Stromal cell of bone marrow (primary cell): Measurements from ENCODE around the gene B2M.
"Not testable (repeated sequence)": the region's sequence is repeated elsewhere in the genome, so short reads cannot be mapped to it uniquely, and the experiment has no call there.

Experiments
- DNase-seq: peaks from one replicate; pipeline ENCODE4 v3.0.0-alpha.2; 2012; ENCODE audit warnings: low read depth

B2M gene

GRCh38 chr15:44726136-44726535 is 14.8 kb downstream of the B2M start:
- no peak for DNase-seq

DNA sequence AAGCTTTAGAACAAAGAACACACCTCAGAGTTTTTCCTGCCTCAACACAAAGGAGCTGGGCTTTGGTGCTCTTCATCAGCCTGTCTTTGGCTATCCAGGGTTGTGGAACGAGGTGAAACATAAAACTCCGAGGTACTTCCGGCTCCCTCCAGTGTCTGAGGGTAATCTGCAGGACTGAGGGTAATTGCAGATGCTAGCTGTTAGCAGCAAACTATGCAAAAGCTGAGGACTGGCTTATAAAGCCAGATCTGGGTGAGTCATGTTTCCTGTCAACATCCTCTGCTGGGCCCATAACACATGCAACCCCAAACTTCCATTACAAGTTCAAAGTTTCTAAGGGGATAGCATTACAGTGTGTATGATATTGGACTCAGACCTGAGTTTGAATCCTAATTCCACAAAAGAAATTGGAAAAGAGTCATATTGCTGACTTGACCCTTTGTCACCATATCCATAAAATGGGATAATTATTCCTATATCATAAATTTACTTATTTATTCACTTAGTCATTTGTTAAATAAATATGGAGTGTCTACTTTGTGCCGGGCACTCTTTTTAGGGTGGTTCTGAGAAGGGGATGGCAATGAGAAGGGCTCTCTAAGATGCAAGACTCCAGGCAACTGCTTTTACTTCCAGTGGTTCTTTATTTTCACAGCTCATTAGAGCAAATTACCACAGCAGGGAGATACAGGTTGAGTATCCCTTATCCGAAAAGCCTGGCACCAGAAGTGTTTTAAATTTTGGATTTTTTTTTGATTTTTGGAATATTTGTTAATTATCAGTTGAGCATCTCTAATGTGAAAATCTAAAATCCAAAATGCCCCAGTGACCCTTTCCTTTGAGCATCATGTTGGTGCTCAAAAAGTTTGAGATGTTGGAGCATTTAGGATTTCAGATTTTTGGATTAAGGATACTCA is 15.5 kb downstream of the B2M start:
- DNase-seq = peak; percentile 85

DNA sequence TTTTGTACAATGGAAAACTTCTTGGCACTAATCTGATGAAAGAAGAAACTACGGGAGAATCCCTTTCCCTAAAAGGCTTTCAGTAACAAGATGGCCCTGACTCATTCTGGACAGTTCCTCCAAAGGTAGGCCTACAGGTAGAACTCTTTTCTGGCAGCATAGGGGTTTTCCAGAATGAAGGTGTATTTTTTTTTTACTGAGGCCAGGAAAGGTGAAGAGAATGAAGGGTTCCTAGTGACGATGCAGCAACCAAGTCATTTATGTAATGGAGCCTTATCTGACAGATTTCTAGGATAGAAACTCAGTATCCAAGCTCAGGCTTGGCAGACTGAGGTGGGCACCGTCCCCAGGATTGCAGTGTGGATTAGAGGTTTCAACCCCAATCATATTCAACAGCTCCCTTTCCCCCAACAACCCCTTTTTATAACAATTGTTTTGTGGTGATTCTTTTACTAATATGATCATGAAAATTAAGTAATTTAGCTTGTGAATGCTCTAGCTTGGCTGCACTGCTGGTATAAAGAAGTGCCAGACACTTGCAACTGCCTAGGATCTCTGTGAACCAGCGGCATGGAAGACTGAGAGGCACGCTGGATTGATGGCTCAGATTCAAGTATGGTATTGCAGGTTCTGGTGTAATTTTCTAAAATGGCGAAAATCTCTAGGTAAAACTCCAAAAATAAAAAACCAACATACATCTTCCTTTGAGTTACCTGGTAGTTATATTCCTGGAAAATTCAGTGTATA is 16.3 kb downstream of the B2M start:
- no peak for DNase-seq

- DNase-seq = not testable (repeated sequence)
These were observed 16.9 kb downstream of the B2M start for GRCh38 chr15:44728232-44728575.

GRCh38 chr15:44728576-44729407 is 17.5 kb downstream of the B2M start:
- peak; percentile 99 for DNase-seq

- DNase-seq = no peak
These were observed 18.3 kb downstream of the B2M start for GRCh38 chr15:44729408-44730127.

DNA sequence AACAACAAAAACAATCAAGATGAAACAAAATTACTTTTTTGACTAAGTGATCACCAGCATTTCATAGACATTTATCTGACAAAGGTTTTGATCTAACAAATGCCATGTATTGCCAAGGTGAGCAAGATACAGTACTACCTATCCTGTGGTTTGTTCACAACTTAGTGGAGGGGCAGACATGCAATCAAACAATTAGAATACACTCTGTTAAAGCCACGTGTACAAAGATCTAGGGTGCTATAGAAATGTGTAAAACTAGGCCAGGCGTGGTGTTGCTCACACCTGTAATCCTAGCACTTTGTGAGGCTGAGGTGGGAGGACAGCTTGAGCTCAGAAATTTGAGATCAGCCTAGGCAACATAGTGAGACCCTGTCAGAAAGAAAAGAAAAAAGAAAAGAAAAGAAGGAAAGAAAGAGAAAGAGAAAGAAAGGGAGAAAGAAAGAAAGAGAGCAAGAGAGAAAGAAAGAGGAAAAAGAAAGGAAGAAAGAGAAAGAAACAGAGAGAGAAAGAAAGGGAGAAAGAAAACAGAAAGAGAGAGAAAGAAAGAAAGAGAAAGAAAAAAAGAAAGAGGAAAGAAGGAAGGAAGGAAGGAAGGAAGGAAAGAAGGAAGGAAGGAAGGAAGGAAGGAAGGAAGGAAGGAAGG is 23.6 kb downstream of the B2M start:
- DNase-seq = no peak

DNA sequence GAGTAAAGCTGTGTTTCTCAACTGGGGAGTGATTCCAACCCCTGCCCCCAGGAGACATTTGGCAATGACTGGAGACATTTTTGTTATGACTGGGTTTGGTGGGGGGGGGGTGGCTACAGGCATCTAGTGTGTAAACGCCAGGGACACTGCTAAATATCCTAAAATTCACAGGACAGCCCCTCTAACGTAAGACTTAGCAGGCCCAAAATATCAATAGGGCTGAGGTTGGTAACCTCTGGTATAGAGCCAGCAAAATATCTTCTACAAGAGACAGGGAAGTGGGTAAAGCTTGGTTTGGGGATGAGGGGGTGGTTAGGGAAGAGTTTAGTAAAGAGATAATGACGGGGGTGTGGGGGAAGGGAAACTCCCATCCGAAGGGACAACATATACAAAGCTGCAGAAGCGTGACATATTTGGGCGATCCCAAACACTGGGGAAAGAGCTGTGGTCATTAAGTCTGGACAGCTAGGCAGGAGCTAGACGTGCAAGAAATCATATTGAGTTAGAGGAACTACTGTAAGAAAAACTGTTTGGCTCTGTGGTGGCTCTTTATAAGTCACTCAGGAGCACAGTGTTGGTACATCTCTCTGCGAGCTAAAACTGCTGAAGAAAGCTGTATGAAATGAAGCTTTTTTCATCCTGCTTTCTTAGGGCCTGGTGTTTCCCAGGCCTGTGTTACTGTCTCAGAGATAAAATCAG is 24.3 kb downstream of the B2M start:
- DNase-seq = peak; percentile 35

DNA sequence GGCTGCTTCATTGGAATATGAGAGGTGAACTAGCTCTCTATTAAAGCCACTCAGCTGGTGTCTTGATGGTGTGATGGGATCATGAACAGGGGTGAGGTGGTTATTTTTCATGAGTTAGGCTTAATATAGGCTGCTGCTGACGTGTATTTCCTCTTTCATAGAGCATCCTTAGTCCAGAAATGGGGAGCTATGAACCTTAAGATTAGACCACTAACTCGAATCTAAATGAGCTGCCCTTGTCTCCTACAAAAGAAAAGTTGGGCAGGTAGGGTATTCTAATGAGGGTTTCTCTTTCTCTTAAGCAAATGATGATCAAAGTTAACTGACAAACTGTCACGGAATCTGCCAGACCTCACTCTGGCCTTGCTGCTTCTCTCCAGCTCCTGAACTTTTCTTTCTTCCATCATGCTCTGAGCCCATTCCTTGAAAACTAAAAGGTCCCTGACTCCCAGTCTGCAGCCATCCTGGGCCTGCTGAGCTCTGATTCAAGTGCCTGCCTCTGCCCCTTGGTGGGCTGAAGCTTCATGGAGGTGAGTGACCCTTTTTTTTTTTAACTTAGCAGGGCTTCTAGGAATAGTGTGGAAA is 25.0 kb downstream of the B2M start, which contains the start of gene TRIM69:
Gene TRIM69, plus strand, starts transcription at position 348 of the 585 bp plus-strand sequence. Its CDS starts 177 bp downstream, at position 525.
- no peak for DNase-seq

DNA sequence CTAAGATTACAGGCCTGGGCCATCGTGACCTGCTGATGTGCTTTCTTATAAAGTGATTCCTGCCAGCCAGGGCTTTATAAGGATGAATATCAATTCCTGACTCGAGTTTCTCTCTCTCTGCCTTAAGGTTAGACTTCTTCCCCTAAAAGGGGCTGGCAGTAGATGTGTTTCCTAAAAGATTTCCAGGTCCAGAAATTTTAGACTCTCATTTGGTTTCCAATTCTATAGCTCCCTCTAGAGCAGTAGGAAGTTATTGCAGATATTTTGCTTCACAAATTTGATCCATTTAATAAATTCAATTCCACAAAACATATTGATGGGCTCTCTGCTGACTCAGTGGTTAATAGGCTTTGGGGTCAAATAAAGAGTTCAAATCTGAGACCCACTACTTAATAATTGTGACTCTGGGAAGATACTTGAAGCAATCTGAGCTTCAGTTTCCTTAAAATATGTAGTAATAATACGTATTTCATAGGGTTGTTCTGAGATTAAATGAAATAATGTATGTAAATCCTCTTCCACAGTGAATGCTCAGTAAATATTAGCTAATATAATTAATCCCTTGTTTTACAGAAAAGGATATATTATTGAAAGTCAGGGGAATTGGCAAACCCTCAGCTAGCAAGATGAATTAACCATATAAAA is 27.1 kb downstream of the B2M start:
- DNase-seq = peak; percentile 47

DNA sequence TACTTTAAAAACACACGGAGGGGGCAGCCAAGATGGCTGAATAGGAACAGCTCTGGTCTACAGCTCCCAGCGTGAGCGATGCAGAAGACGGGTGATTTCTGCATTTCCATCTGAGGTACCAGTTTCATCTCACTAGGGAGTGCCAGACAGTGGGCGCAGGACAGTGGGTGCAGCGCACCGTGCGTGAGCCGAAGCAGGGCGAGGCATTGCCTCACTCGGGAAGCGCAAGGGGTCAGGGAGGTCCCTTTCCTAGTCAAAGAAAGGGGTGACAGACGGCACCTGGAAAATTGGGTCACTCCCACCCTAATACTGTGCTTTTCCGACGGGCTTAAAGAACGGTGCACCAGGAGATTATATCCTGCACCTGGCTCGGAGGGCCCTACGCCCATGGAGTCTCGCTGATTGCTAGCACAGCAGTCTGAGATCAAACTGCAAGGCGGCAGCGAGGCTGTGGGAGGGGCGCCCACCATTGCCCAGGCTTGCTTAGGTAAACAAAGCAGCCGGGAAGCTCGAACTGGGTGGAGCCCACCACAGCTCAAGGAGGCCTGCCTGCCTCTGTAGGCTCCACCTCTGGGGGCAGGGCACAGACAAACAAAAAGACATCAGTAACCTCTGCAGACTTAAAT is 28.0 kb downstream of the B2M start:
- DNase-seq = not testable (repeated sequence)

DNA sequence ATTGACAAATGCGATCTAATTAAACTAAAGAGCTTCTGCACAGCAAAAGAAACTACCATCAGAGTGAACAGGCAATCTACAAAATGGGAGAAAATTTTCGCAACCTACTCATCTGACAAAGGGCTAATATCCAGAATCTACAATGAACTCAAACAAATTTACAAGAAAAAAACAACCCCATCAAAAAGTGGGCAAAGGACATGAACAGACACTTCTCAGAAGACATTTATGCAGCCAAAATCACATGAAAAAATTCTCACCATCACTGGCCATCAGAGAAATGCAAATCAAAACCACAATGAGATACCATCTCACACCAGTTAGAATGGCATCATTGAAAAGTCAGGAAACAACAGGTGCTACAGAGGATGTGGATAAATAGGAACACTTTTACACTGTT is 32.1 kb downstream of the B2M start:
- not testable (repeated sequence) for DNase-seq

GRCh38 chr15:44753345-44753744 is 42.0 kb downstream of the B2M start:
- DNase-seq = no peak

GRCh38 chr15:44763187-44763586 is 51.9 kb downstream of the B2M start:
- no peak for DNase-seq

- no peak for DNase-seq
These were observed 52.5 kb downstream of the B2M start for GRCh38 chr15:44763848-44764247.

GRCh38 chr15:44765036-44765435 is 53.7 kb downstream of the B2M start:
- DNase-seq = no peak
